ENCODE measurements around the gene SYCP2.

The SYCP2 gene

DNA sequence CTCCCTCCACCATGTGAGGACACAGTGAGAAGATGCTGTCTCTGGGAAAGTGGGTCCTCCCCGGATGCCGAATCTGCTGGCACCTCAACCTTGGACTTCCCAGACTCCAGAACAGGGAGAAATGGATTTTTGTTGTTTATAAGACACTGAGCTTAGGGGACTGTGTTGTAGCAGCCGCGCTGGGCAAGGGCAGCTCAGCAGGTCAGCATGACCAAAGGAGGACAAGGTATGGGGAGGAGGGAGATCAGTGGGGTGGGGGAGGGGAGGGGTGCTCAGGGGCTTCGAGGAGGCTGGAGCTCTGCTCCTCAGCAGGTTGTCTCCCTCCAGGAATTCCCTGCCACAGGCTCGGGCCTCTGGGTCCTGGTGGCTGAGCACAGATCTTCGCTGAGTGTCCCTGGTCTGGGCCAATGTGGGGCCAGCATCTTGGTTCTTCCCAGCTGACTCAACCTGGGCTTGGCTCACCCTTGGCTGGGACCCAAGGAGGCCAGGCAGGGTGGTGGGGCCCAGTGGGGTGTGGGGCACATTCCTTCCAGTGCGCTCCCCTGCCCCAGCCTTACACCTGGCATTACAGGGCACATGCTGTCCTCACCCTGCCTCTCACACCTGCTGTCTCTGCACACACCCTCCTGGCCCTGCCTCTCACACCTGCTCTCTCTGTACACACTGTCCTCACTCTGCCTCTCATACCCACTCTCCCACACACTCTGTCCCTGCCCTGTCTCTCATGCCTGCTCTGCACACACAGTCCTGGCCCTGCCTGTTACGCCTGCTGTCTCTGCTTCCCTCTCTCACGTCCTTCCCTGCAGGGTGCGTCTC lies 107.3 kb downstream of the SYCP2 start:
- no peaks in the 10 kb centered on the region for H3K9me3 ChIP-seq
- no peaks in the 10 kb centered on the region for H3K27me3 ChIP-seq
- TF ChIP-seq, protein P1, sequence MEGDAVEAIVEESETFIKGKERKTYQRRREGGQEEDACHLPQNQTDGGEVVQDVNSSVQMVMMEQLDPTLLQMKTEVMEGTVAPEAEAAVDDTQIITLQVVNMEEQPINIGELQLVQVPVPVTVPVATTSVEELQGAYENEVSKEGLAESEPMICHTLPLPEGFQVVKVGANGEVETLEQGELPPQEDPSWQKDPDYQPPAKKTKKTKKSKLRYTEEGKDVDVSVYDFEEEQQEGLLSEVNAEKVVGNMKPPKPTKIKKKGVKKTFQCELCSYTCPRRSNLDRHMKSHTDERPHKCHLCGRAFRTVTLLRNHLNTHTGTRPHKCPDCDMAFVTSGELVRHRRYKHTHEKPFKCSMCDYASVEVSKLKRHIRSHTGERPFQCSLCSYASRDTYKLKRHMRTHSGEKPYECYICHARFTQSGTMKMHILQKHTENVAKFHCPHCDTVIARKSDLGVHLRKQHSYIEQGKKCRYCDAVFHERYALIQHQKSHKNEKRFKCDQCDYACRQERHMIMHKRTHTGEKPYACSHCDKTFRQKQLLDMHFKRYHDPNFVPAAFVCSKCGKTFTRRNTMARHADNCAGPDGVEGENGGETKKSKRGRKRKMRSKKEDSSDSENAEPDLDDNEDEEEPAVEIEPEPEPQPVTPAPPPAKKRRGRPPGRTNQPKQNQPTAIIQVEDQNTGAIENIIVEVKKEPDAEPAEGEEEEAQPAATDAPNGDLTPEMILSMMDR (IDR thresholded peaks at IDR 0.05; ENCODE audit: low read depth, low read length): no peak
- no peak overlapping the region for H3K4me3 ChIP-seq (ENCODE audit: low read depth, low read length)
- DNase-seq: no peak
- H3K36me3 ChIP-seq: no peaks in the 10 kb centered on the region
- H3K4me1 ChIP-seq: no peaks in the 10 kb centered on the region

DNA sequence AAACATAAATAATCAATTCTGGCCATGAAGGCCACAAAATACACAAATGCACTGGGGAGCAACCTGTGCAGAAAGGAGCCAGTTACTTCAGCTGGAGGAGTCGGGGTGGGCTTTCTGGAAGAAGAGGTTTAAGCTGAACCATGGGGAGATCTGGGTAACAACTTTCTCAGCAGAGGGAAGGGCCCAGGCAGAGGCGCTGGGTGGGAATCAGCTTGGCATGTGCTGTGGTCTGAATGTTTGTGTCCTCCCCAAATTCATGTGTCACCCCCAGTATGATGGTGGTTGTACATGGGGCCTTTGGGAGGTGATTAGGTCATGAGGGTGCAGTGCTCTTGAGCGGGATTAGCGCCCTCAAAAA lies 107.9 kb downstream of the SYCP2 start:
- Histone ChIP-seq H3K27me3 (no peaks in the 10 kb centered on the region), H3K9me3 (no peaks in the 10 kb centered on the region), H3K4me1 (no peaks in the 10 kb centered on the region), H3K36me3 (no peaks in the 10 kb centered on the region), H3K4me3 (ENCODE audit: low read depth, low read length) (no peak overlapping the region)
- TF ChIP-seq, protein P1 (IDR thresholded peaks at IDR 0.05; ENCODE audit: low read depth, low read length): no peak
- DNase-seq: no peak

DNA sequence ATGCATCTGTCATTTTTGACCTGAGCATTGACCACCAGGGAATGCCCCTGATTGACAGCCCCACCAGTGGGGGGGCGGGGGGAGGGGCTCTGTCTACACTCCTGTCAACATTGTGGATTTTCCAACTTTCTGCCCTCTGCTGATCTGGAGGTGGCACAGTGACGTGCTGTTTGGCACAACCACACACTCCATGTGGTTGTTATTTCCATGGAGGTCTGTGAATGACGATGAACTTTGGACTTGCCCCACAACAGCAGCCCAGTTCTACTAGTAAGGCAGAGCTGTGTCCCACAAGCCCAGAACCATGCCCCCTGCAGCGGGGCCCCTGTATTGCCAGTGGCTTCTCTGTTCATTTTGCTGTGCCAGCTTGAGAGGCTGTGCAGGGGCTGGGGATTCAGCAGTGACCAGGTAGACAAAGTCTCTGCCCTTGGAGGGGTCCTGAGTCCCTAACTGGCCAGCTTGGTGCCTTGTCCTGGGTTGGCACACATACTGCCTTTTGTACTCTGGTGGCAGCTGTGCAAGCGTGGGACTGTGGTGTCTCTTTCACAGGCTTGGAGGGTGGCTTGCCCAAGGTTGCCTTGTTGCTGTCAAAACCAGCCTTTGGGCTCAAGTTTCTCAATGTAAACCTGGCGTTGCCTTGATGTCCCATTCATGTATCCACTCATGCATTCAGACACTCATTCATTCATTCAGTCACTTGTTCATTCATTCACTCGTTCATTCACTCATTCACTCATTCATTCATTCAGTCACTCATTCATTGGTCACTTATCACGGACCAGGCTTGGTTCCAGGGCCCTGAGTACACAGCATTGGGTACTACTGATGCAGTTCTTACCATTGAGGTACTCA lies 108.5 kb downstream of the SYCP2 start:
- no peak for DNase-seq
- Histone ChIP-seq H3K4me3 (ENCODE audit: low read depth, low read length) (no peak overlapping the region), H3K9me3 (no peaks in the 10 kb centered on the region), H3K27me3 (no peaks in the 10 kb centered on the region), H3K36me3 (no peaks in the 10 kb centered on the region), H3K4me1 (no peaks in the 10 kb centered on the region)
- TF ChIP-seq, protein P1 (IDR thresholded peaks at IDR 0.05; ENCODE audit: low read depth, low read length): no peak

DNA sequence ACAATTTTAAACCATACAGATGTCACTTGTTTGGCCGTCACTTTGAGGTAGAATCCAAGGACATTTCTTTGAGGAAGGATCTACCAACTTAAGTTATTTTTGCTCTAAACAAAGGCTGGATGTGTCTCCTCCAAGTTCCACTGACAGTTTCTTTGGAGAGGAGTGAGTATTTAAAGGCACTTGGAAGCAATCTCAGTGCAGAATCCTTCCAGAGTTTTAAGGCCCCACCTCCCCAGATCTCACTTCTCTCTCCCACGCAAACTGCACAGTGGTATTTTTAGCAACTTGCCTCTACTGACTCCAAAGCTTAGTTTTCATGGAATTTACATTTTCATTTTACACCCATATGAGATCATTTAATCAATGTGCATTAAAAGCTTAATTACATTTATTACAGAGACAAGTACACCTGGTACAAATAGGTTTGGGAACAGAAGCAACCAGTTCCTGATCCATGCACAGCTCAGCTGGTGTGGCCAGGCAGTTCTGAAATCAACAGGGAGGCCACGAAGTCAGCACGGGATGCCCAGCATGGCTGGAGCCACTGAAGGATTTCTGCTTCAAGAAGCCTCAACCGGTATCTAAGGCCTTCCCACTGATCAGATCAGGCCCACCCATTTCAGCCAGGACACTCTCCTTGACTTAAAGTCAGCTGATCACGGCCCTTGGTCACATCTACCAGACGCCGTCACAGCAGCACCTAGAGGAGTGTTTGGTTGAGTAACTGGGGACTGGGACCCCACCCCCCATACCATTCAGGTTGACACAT lies 109.8 kb downstream of the SYCP2 start:
- H3K4me1 ChIP-seq: no peaks in the 10 kb centered on the region
- H3K4me3 ChIP-seq (ENCODE audit: low read depth, low read length): no peak overlapping the region
- no peaks in the 10 kb centered on the region for H3K9me3 ChIP-seq
- DNase-seq: no peak
- no peaks in the 10 kb centered on the region for H3K36me3 ChIP-seq
- TF ChIP-seq, protein P1 (IDR thresholded peaks at IDR 0.05; ENCODE audit: low read depth, low read length): no peak
- no peaks in the 10 kb centered on the region for H3K27me3 ChIP-seq

DNA sequence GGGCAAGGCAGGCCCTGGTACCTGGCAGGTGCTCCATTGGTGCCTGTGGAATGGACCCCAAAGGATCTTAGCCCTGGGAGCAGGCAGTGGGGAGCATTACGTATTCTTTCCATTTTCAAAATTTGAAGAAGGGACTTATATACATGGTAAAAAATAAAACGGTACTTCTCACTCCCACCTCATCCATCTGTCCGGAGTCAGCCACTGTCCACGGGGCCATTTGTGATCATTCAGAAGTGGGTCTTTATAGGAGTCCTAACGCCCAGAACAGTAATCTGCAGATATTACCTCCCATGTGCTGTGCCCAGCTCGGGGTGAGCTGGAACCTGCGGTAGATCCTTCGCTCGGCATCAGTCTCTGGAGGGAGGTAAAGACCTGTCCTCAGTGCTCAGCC lies 110.4 kb downstream of the SYCP2 start:
- Histone ChIP-seq H3K27me3 (no peaks in the 10 kb centered on the region), H3K36me3 (no peaks in the 10 kb centered on the region), H3K4me3 (ENCODE audit: low read depth, low read length) (no peak overlapping the region), H3K4me1 (no peaks in the 10 kb centered on the region), H3K9me3 (no peaks in the 10 kb centered on the region)
- TF ChIP-seq, protein P1 (IDR thresholded peaks at IDR 0.05; ENCODE audit: low read depth, low read length): no peak
- DNase-seq: no peak

All from BE2C (cell line).